NOMO-1 treated with dmso at 0.1 percent for 144 hours (cell line): ENCODE measurements around the gene EFNA1.
A peak's percentile ranks its signal among the peaks of the same experiment; 100 is the strongest.

Experiments used
- DNase-seq: peaks from one replicate; lab custom pipeline; 2025; ENCODE audit not compliant: unreplicated experiment; lab: John Stamatoyannopoulos, UW

EFNA1 gene

GRCh38 chr1:155127105-155127966 is at the start of gene EFNA1:
EFNA1 (plus strand) TSS chr1:155127876; CDS start chr1:155127978, 102 bp downstream.
- no peak for DNase-seq

- DNase-seq: no peak
Measured at GRCh38 chr1:155078469-155079209, 49.0 kb upstream of the EFNA1 start, which contains the start of gene EFNA3. EFNA3 (plus strand) TSS chr1:155078837; CDS start chr1:155078942, 105 bp downstream.

- DNase-seq: no peak
Measured at GRCh38 chr1:155079210-155079486, 48.5 kb upstream of the EFNA1 start.

GRCh38 chr1:155079487-155080311 is 48.0 kb upstream of the EFNA1 start:
- no peak for DNase-seq

GRCh38 chr1:155080312-155081228 is 47.1 kb upstream of the EFNA1 start:
- DNase-seq: no peak

- peak; percentile 21 for DNase-seq
Measured at GRCh38 chr1:155081472-155082300, 46.0 kb upstream of the EFNA1 start.

GRCh38 chr1:155082301-155083051 is 45.2 kb upstream of the EFNA1 start:
- no peak for DNase-seq

GRCh38 chr1:155083052-155083541 is 44.6 kb upstream of the EFNA1 start:
- DNase-seq: no peak

- no peak for DNase-seq
Measured at GRCh38 chr1:155083865-155084721, 43.6 kb upstream of the EFNA1 start.

GRCh38 chr1:155084722-155085503 is 42.8 kb upstream of the EFNA1 start:
- peak; percentile 98 for DNase-seq

GRCh38 chr1:155085504-155086127 is 42.1 kb upstream of the EFNA1 start:
- DNase-seq: peak; percentile 52

- no peak for DNase-seq
Measured at GRCh38 chr1:155086128-155086741, 41.4 kb upstream of the EFNA1 start.

GRCh38 chr1:155086856-155087535 is 40.7 kb upstream of the EFNA1 start:
- DNase-seq: no peak

- peak; percentile 38 for DNase-seq
Measured at GRCh38 chr1:155091071-155092051, 36.3 kb upstream of the EFNA1 start.
